ENCODE measurements around the gene COL11A1.
"Not testable (repeated sequence)": the region's sequence is repeated elsewhere in the genome, so short reads cannot be mapped to it uniquely, and the experiment has no call there.

Gene COL11A1

GRCh38 chr1:102826706-102827105 lies 281.6 kb downstream of the COL11A1 start:
- not testable (repeated sequence) for DNase-seq

All from RPMI8226 (cell line).